ENCODE results near the gene STRN.
"Not testable (repeated sequence)": the region's sequence is repeated elsewhere in the genome, so short reads cannot be mapped to it uniquely, and the experiment has no call there.

Gene STRN

GRCh38 chr2:36963106-36963505 lies 3.2 kb downstream of the STRN start:
- no peak for DNase-seq (ENCODE audit: low read depth in 2 of 2)

GRCh38 chr2:36960773-36961172 lies 5.6 kb downstream of the STRN start:
- no peak for DNase-seq (ENCODE audit: low read depth in 2 of 2)

- DNase-seq (ENCODE audit: low read depth in 2 of 2) = no peak
Observed at GRCh38 chr2:36960005-36960675, 6.2 kb downstream of the STRN start.

DNA sequence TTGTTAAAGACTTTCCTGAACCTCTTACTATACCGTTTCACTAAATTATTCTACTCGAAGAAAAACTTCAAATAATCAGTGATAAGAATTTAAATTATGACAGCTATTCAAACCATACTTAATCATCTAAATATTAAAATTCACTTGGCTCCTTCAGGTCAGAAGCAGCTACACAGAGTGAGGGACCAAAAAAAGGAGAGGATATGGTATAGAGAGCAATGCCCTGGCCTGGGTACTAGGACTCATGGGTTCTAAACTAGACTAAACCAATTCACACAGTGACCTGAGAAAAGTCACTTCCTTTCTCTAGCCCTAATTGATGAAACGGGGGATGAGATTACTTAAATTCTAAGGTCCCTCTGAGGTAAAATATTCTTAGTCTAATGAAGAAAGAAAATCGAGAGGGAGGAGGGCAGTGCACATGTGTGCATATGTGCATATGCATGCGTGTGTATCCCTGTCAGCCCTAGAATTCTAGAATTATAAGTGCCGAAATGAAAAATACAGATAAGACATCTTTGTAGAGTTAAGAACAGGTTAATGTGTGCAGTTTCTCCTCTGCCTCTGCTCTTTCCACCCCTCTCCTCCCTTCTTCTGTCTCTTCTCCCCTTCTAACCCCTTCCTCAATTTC lies 11.2 kb downstream of the STRN start:
- DNase-seq (ENCODE audit: low read depth in 2 of 2) = no peak

GRCh38 chr2:36952748-36953197 lies 13.6 kb downstream of the STRN start:
- no peak for DNase-seq (ENCODE audit: low read depth in 2 of 2)

DNA sequence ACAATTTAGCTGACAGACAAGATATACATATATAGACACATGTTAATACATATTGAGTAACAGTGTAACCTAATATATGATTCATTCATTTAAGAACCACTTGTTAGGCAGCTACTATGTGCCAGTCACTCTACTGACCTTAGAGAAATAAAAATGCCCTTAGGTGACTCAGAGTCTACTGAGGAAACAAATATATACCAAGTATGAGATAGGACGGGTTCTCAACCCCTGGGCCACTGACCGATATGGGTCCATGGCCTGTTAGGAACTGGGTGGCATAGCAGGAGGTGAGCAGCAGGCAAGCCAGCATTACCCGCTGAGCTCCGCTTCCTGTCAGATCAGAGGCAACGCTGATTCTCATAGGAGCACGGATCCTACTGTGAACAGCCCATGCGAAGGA lies 14.8 kb downstream of the STRN start:
- DNase-seq (ENCODE audit: low read depth in 2 of 2) = no peak

DNA sequence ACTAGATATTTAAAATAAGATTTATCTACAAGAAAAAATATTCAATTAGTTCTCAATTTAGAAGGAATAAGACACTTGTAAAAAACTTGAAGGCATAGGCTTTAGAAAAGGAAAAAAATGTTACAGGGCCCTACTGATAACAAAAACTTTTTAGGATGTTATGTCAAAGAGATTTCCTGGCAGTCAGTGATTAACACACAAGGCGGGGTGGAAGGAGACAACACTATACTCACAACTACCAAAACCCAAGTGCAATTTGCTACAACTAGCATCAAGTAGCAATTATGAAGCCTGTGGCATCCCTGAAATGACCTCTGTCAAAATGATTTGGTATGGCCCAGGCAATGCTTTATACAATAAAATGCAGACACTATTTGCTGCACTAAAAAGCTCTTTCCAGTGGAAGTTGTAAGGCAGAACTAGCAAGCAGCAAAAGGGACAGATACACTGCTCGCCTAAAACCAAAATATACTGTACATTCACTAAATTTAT lies 15.3 kb downstream of the STRN start:
- DNase-seq (ENCODE audit: low read depth in 2 of 2) = no peak

GRCh38 chr2:36949845-36950244 lies 16.5 kb downstream of the STRN start:
- no peak for DNase-seq (ENCODE audit: low read depth in 2 of 2)

- not testable (repeated sequence) for DNase-seq (ENCODE audit: low read depth in 2 of 2)
Observed at GRCh38 chr2:36945240-36945639, 21.1 kb downstream of the STRN start.

DNA sequence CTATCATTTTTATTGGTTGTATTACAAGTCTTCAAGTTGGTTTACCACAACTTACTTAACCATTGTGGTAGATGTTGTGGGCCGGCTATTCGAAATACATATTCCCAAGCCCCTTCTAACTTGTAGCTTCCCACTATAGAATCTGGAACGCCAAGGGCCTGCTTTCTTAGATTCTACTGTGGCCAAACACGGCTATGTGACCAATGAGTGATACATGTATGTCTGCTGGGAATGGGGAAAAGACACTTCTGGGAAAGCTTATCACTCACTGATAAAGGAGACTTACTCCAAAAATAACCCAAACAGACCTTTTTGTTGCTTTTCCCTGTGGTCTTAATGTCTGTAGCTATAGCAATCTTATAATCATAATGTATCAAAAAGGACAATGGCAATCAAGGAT lies 24.5 kb downstream of the STRN start:
- DNase-seq (ENCODE audit: low read depth in 2 of 2) = no peak

DNA sequence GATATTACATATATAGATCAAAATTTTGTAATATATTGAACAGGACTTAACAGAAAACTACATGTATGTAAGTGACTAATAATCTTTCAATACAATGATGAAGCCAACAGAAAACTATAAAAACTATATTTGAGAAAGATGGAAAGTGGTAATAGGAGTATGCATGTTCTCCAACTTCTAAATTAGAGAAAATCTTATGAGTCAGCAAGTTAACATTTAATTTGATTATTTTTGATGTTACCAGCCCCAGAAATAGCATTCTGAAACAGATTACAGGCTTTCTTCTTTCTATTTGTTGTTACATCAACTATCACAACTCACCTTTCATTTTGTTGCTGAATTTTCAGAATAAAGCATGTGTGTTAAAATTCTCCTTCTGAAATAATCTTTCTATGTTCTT lies 29.8 kb downstream of the STRN start:
- DNase-seq (ENCODE audit: low read depth in 2 of 2) = not testable (repeated sequence)

DNA sequence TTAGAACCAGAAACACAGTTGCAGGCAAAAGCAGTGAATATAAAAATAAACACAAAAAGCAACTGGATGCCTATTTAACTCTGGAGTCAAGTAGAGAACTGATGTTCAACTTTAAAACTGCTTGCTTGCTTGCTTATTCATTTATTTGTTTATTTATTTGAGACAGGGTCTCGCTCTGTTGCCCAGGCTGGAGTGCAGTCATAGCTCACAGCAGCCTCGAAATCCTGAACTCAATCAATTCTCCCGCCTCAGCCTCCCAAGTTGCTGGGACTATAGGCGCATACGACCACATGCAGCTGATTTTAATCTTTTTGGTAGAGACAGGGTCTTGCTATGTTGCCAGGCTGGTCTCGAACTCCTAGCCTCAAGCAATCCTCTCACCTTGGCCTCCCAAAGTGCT lies 34.6 kb downstream of the STRN start:
- DNase-seq (ENCODE audit: low read depth in 2 of 2) = not testable (repeated sequence)

DNA sequence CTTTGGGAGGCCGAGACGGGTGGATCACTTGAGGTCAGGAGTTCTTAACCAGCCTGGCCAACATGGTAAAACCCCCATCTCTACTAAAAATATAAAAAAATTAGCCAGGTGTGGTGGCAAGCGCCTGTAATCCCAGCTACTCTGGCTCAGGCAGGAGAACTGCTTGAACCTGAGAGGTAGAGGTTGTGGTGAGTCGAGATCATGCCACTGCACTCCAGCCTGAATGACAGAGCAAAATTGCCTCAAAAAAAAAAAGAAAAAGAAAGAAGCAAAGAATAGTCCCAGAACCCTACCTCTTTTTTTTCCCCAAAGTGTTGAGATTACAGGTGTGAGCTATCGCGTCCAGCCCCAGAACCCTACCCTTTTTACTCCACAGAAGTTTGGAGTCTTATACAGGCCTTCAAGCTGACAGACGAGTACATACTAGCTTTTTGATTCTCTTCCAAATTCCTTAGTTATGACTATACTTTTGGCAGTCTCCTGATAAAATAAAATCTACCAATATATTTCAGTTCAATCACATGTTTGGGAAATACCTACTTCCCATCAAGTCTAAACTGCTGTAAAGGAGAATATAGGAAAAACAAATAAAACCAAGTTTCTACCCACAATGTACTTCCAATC lies 35.4 kb downstream of the STRN start:
- DNase-seq (ENCODE audit: low read depth in 2 of 2) = not testable (repeated sequence)

- not testable (repeated sequence) for DNase-seq (ENCODE audit: low read depth in 2 of 2)
Observed at GRCh38 chr2:36926175-36927132, 39.9 kb downstream of the STRN start.

GRCh38 chr2:36922629-36923028 lies 43.7 kb downstream of the STRN start:
- not testable (repeated sequence) for DNase-seq (ENCODE audit: low read depth in 2 of 2)

DNA sequence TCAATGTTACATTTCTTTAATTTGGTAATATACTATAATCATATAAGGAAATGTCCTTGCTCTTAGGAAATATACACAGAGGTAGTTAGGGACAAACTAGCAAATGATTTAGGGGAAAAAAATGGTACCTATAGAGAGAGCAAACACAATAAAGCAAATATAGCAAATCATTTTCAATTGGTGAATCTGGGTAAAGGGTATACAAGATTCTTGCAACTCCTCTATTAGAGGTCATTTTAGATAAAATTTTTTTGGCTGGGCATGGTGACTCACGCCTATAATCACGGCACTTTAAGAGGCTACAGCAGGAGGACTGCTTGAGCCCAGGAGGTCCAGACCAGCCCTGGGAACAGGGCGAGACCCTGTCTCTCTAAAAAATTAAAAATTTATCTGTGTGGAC lies 44.4 kb downstream of the STRN start:
- DNase-seq (ENCODE audit: low read depth in 2 of 2) = no peak

- no peak for DNase-seq (ENCODE audit: low read depth in 2 of 2)
Observed at GRCh38 chr2:36919041-36919837, 47.1 kb downstream of the STRN start.

DNA sequence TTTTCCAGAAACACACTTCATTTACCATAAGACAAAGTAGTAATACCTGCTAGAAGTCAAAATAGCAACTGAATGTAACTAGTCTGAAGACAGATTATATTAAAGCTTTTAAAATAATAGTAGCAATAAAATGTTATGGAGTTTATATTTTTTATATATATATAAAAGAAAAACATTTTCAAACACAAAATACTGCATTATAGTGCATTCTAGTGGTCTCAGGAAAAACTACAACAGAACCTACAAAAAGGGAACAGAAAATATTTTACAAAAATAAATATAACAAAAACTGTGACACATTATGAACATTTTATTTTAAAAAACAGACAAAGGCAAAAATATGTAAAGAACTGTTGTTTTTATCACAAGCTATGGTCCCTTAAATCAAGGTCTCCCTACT lies 48.0 kb downstream of the STRN start:
- no peak for DNase-seq (ENCODE audit: low read depth in 2 of 2)

GRCh38 chr2:36915627-36916026 lies 50.7 kb downstream of the STRN start:
- no peak for DNase-seq (ENCODE audit: low read depth in 2 of 2)

- no peak for DNase-seq (ENCODE audit: low read depth in 2 of 2)
Observed at GRCh38 chr2:36912695-36913094, 53.6 kb downstream of the STRN start.

GRCh38 chr2:36911012-36911411 lies 55.3 kb downstream of the STRN start:
- no peak for DNase-seq (ENCODE audit: low read depth in 2 of 2)

Measured in activated CD8-positive, alpha-beta memory T cell treated with anti-CD3 and anti-CD28 coated beads for 4 hours (primary cell).